ENCODE results near the gene POT1.

DNA sequence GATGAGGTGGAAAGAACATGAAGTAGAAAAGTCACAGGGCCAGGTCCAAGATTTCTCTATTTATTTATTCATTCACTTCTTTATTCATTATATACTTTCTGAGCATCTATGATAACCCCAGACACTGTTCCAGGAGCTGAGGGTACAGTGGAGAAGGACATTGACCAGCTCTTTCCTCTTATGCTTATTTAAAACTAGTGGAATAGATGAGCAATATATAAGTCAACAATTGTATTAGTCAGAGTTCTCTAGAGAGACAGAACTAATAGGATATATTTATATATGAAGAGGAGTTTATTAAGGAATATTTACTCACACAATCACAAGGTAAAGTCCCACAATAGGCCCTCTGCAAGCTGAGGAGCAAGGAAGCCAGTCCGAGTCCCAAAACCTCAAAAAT, 149.0 kb downstream of the POT1 start:
- TF ChIP-seq, protein P1, sequence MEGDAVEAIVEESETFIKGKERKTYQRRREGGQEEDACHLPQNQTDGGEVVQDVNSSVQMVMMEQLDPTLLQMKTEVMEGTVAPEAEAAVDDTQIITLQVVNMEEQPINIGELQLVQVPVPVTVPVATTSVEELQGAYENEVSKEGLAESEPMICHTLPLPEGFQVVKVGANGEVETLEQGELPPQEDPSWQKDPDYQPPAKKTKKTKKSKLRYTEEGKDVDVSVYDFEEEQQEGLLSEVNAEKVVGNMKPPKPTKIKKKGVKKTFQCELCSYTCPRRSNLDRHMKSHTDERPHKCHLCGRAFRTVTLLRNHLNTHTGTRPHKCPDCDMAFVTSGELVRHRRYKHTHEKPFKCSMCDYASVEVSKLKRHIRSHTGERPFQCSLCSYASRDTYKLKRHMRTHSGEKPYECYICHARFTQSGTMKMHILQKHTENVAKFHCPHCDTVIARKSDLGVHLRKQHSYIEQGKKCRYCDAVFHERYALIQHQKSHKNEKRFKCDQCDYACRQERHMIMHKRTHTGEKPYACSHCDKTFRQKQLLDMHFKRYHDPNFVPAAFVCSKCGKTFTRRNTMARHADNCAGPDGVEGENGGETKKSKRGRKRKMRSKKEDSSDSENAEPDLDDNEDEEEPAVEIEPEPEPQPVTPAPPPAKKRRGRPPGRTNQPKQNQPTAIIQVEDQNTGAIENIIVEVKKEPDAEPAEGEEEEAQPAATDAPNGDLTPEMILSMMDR (conservative IDR thresholded peaks at IDR 0.05; ENCODE audit: low read depth, low read length): no peak
- TF ChIP-seq EZH2 (IDR thresholded peaks at IDR 0.05; ENCODE audit: low read length, unreplicated experiment): no peak
